Erythroblast (primary cell): ENCODE results near the gene NIPBL.

ENCODE experiments used
- GATA1 ChIP-seq: IDR thresholded peaks from 2 replicates; pipeline ENCODE4 v1.6.1; 2011; ENCODE audit warnings: low read depth, mild to moderate bottlenecking, control low read depth, low read length, moderate library complexity
- POLR2A ChIP-seq: IDR thresholded peaks from 2 replicates; pipeline ENCODE4 v1.6.1; 2011; ENCODE audit warnings: mild to moderate bottlenecking, low read length

DNA sequence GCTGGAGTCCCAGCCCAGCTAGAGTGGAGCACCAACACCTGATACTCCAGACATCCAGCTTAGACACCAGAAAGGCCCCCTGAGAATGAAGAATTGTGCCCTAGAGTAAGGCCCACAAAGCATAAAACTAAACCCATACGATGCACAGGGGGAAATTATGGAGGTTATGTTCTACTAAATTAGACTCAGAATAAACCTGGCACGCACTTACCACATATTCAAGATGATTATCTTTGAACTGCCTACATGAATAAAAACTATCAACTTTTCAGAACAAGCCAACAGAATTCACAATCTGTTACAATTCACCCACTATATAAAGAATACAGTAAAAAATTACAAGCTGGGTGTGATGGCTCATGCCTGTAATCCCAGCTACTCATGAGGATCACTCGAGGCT is 204.1 kb downstream of the NIPBL start:
- TF ChIP-seq POLR2A (no peak), GATA1 (no peak)
